HG03521 (cell line): ENCODE data around the gene MTRF1.
A peak's percentile ranks its signal among the peaks of the same experiment; 100 is the strongest.

Source experiments
- ATAC-seq: cut with Tn5 transposase; IDR thresholded peaks from one replicate; pipeline ENCODE4 v1.9.1; 2021; ENCODE audit warnings: mild to moderate bottlenecking, moderate library complexity; ENCODE audit not compliant: unreplicated experiment

The MTRF1 gene

GRCh38 chr13:41224113-41225110, 39.0 kb downstream of the MTRF1 start:
- no peak for ATAC-seq

GRCh38 chr13:41222259-41222852, 41.0 kb downstream of the MTRF1 start:
- ATAC-seq: no peak

DNA sequence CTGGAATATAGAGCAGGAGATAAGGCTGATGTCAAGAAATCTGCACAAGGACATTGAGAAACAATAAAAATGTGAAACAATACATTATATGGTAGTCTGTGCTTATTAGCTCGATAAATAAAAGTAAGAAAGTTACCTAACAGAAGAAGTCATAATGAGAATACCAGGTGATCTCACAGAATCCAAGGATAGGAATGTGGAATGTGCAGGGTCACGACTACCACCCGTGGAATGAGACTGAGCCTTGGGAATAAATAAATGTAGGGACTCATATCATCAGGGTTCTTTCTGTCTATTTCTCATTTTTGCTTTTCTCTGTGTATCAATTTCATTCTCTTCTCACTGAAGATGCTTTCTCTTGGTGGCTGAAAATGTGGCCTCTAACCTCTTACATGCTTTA, 43.0 kb downstream of the MTRF1 start:
- no peak for ATAC-seq

GRCh38 chr13:41216160-41216559, 47.2 kb downstream of the MTRF1 start:
- no peak for ATAC-seq

- ATAC-seq: no peak
These were observed 49.5 kb downstream of the MTRF1 start for GRCh38 chr13:41213919-41214318.

GRCh38 chr13:41213316-41213715, 50.1 kb downstream of the MTRF1 start:
- no peak for ATAC-seq

DNA sequence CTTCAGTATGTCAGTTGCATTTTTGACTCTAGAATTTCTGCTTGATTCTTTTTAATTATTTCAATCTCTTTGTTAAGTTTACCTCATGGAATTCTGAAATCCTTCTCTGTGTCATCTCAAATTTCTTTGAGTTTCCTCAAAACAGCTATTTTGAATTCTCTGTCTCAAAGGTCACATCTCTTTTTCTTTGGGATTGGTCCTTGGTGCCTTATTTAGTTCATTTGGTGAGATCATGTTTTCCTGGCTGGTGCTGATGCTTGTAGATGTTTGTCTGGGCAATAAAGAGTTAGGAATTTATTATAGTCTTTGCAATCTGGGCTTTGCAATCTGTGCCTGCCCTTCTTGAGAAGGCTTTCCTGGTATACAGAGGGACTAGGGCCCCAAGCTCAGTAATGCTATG, 50.5 kb downstream of the MTRF1 start:
- ATAC-seq: no peak

GRCh38 chr13:41211062-41211461, 52.3 kb downstream of the MTRF1 start:
- ATAC-seq: no peak

GRCh38 chr13:41206467-41206866, 56.9 kb downstream of the MTRF1 start:
- no peak for ATAC-seq

- ATAC-seq: no peak
These were observed 59.6 kb downstream of the MTRF1 start for GRCh38 chr13:41203810-41204209.

DNA sequence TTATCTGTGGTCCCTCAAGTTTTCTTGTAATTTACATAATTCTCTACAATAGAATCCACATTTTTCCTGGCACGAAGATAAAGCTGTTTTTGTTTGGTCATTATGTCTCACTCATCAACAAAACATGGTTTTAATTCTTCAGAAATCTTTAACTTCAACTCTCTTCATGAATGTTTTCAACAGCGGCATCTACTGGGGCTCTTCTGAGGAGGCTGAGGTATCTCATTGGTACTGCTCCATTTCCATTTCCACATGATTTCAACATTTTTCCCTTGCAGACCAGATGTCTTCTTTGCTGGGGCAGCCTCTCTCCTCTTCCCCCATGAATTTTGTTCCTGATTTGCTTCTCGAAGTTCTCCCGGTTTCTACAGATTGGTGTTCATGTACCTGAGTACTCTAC, 63.2 kb downstream of the MTRF1 start:
- no peak for ATAC-seq

GRCh38 chr13:41199526-41199925, 63.9 kb downstream of the MTRF1 start:
- ATAC-seq: peak; percentile 38

DNA sequence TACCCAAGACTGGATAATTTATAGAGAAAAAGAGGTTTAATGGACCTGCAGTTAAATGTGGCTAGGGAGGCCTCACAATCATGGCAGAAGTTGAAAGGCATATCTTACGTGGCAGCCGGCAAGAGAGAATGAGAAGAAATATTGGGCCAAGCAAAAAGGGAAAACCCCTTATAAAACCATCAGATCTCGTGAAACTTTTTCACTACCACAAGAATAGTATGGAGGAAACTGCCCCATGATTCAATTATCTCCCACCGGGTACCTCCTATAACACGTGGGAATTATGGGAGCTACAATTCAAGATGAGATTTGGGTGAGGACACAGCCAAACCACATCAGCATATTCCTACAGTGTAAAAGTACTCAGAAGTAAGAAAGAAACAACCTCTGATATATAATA, 64.3 kb downstream of the MTRF1 start:
- ATAC-seq: no peak

DNA sequence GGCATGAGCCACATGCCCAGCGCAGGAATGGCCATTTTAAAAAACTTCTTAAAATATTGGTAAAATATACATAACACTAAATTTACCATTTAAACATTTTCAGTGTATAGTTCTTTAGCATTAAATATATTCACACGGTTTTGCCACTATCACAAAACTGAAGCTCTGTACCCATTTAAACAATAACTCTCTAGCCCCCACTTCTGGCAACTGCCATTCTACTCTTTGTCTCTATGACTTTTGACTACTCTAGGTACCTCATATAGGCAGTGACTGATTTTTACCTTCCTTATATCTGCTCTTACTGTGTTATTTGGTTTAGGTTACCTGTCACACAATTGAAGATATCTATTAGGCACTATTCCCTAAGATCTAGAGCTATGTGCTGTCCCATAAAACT, 66.8 kb downstream of the MTRF1 start:
- no peak for ATAC-seq

DNA sequence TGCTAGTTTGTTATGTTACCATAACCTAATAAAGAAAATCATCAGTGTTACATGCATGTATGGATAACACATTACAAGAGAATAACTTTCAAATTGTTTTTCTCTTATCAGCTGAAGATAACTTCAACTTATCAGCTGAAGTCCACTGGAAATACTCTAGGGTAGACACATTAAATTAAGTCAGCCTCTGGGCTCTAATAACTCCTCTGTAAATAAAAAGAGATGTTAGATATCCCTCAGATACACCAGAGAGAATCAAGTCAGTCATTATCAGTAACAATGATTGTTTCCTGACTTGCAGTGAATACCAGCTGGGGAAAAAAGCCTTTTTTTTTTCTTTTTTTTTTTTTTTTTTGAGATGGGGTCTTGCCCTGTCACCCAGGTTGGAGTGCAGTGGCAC, 67.4 kb downstream of the MTRF1 start:
- ATAC-seq: no peak

DNA sequence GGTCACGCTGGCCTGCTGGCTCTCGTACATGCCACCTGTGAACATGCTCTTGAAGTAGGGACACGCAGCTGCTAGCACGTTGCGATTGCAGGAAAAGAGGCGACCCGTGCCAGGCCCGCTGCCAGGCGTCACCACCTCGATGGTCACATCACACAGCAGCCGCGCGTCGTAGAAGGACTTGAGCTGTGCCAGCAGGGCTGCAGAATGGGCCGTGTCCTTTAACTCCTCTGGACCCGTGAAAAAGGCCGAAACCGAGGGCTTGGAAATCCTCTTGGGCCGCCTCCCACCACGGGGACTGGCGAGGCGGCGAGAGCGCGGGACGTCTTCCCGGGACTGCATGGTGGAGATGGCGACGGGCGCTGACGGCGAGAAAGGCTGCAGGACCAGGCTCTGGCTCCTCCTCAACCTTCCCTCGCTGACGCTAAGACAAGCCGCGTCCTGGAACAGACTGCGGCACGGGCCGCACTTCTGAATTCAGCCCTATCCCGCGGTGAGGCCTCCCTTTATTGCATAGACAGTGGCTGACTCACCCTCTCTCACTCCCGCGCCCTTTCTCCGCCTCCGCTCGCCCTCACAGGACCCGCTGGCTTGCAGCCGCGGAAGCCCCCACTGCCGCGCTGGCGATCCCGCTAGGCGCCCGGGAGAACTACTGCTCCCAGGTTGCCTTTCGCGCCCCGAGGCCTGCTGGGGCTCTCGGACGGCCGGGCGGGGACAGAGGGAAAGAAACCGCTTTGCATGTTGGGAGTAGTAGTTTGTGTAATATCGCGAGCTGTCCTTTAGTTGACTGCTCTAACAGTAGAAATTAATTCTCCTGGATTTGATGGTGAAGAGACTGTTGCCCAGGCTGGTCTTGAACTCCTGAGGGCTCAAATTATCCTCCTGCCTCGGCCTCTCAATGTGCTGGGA, 69.2 kb downstream of the MTRF1 start, which contains the start of gene KBTBD7:
Gene KBTBD7, minus strand, starts transcription at position 651 of the 906 bp plus-strand sequence. Its CDS starts 312 bp downstream, at position 339.
- ATAC-seq: peak; percentile 96

DNA sequence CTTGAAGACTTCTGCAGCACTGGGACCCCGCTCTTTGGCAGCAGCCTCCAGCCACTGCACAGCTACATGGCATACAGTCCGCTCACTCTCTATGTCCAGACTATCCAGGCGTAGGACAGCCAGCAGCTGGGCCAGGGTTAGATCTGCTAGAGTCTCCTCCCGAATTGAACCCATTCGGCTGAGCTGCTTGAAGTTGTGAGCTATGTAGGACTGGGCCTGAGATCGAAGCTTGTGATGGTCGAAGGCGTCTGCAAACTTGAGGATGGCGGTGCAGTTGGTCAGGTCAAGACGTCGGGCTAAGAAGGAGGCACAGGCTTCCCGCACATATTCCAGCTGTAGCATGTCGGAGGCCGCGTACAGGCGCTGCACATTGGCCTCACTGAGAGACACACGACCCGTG, 69.9 kb downstream of the MTRF1 start:
- ATAC-seq: no peak

DNA sequence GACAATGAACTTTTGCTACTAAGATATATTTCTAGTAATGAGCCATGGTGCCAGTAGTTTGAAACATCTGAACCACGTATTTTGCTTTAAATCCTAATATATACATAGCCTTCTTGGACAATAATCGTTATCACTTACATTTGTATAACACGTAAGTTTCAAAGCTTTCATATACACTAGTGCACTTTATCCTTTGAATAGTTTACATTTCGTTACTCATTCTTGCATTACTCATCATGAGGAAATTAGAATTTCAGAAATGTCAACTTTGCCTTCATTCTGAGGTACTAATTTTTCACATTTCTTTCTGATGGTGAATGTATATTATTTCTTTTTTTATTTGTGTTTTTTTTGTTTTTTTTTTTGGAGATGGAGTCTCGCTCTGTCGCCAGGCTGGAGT, 74.8 kb downstream of the MTRF1 start:
- no peak for ATAC-seq

- no peak for ATAC-seq
These were observed 76.9 kb downstream of the MTRF1 start for GRCh38 chr13:41186481-41186880.

DNA sequence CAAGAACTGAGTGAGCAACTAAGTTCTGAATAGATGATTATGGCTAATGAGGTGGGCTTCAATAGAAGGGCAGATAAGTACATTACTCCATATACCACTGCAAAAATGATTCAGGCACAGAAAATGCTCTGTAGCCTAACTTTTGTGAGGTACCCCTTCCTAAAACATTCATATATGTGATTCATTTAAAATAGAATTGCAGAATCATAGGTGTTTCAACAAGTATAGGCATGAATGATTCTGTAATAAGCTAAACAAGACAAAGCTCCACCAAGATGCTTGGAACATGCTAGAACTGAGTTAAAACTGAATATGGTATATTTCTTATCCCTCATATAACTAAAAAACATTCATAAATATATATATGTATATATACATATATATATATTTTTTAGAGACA, 81.1 kb downstream of the MTRF1 start:
- no peak for ATAC-seq

DNA sequence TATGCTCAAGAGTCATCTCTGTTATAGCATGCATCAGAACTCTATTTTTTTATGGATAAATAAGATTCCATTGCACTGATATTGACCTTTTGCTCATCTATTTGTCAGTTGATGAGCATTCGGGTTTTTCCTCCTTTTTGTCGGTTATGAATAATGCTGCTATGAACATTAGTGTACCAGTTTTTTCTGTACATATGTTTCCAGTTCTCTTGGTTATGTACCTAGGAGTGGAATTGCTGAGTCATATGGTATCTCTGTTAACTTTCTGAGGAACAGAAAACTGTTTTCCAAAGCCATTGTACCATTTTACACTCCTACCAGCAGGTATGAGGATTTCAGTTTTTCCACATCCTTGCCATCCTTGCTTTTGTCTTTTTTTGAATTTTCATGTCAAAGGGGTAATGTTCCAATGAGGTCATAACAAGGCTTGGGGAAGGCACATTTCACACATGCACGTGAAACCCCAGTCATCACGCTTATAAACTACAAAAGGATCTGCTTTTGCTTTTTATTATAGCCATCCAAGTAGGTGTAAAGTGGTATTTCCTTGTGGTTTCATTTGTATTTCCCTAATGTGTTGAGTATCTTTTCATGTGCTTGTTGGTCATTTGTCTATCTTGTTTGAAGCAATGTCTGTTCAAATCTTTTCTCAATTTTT, 83.7 kb downstream of the MTRF1 start:
- no peak for ATAC-seq
